Measurements from ENCODE around the gene KRTAP2-1.

The KRTAP2-1 gene

GRCh38 chr17:41004397-41004796 lies 42.7 kb downstream of the KRTAP2-1 start:
- Histone ChIP-seq H3K36me3 (replicated peaks; ENCODE audit: insufficient read depth, low read length) (no peaks in the 10 kb centered on the region), H3K27ac (ENCODE audit: low read length) (no peak overlapping the region), H3K4me2 (ENCODE audit: low read depth, low read length) (no peak overlapping the region), H3K9ac (ENCODE audit: low read length) (no peak overlapping the region), H3K27me3 (replicated peaks; ENCODE audit: insufficient read depth, low read length) (no peaks in the 10 kb centered on the region), H3K79me2 (ENCODE audit: low read length) (no peaks in the 10 kb centered on the region), H3K4me3 (ENCODE audit: low read length) (no peak overlapping the region), H3K9me2 (replicated peaks; ENCODE audit: insufficient read depth, low read length) (no peaks in the 10 kb centered on the region; the same call in 1 of the 2 replicates), H3K9me3 (replicated peaks; ENCODE audit: insufficient read depth, low read length) (no peaks in the 10 kb centered on the region), H3K4me1 (ENCODE audit: low read length) (no peaks in the 10 kb centered on the region), H4K20me1 (ENCODE audit: insufficient read depth, low read length) (no peaks in the 10 kb centered on the region), H2AFZ (ENCODE audit: low read length) (no peak overlapping the region), H3F3A (ENCODE audit: insufficient read depth, low read length) (no peaks in the 10 kb centered on the region)
- TF ChIP-seq EZH2phosphoT487 (IDR thresholded peaks at IDR 0.05; ENCODE audit: low read length) (no peak), CTCF (IDR thresholded peaks at IDR 0.05; ENCODE audit: low read length) (no peak), EZH2 (optimal IDR thresholded peaks at IDR 0.05; ENCODE audit: low read depth, low read length) (no peak)
- no peak for DNase-seq

GRCh38 chr17:41003926-41004325 lies 43.2 kb downstream of the KRTAP2-1 start:
- no peaks in the 10 kb centered on the region for H4K20me1 ChIP-seq (ENCODE audit: insufficient read depth, low read length)
- no peaks in the 10 kb centered on the region for H3K4me1 ChIP-seq (ENCODE audit: low read length)
- no peak for DNase-seq
- TF ChIP-seq EZH2phosphoT487 (IDR thresholded peaks at IDR 0.05; ENCODE audit: low read length) (no peak), CTCF (IDR thresholded peaks at IDR 0.05; ENCODE audit: low read length) (no peak), EZH2 (optimal IDR thresholded peaks at IDR 0.05; ENCODE audit: low read depth, low read length) (no peak)
- H3K9me3 ChIP-seq (replicated peaks; ENCODE audit: insufficient read depth, low read length): no peaks in the 10 kb centered on the region
- H3K36me3 ChIP-seq (replicated peaks; ENCODE audit: insufficient read depth, low read length): no peaks in the 10 kb centered on the region
- H3F3A ChIP-seq (ENCODE audit: insufficient read depth, low read length): no peaks in the 10 kb centered on the region
- H3K4me2 ChIP-seq (ENCODE audit: low read depth, low read length): no peak overlapping the region
- H3K9me2 ChIP-seq (replicated peaks; ENCODE audit: insufficient read depth, low read length): no peaks in the 10 kb centered on the region; the same call in 1 of the 2 replicates
- H3K9ac ChIP-seq (ENCODE audit: low read length): no peak overlapping the region
- H3K4me3 ChIP-seq (ENCODE audit: low read length): no peak overlapping the region
- no peaks in the 10 kb centered on the region for H3K27me3 ChIP-seq (replicated peaks; ENCODE audit: insufficient read depth, low read length)
- no peaks in the 10 kb centered on the region for H3K79me2 ChIP-seq (ENCODE audit: low read length)
- H2AFZ ChIP-seq (ENCODE audit: low read length): no peak overlapping the region
- no peak overlapping the region for H3K27ac ChIP-seq (ENCODE audit: low read length)

GRCh38 chr17:41002814-41003213 lies 44.3 kb downstream of the KRTAP2-1 start:
- H3K27me3 ChIP-seq (replicated peaks; ENCODE audit: insufficient read depth, low read length): no peaks in the 10 kb centered on the region
- no peak overlapping the region for H3K4me3 ChIP-seq (ENCODE audit: low read length)
- H3K9me3 ChIP-seq (replicated peaks; ENCODE audit: insufficient read depth, low read length): no peaks in the 10 kb centered on the region
- no peak overlapping the region for H3K27ac ChIP-seq (ENCODE audit: low read length)
- no peaks in the 10 kb centered on the region for H3F3A ChIP-seq (ENCODE audit: insufficient read depth, low read length)
- no peak overlapping the region for H2AFZ ChIP-seq (ENCODE audit: low read length)
- no peaks in the 10 kb centered on the region for H4K20me1 ChIP-seq (ENCODE audit: insufficient read depth, low read length)
- no peak overlapping the region for H3K4me2 ChIP-seq (ENCODE audit: low read depth, low read length)
- no peaks in the 10 kb centered on the region; the same call in 1 of the 2 replicates for H3K9me2 ChIP-seq (replicated peaks; ENCODE audit: insufficient read depth, low read length)
- H3K9ac ChIP-seq (ENCODE audit: low read length): no peak overlapping the region
- TF ChIP-seq EZH2 (optimal IDR thresholded peaks at IDR 0.05; ENCODE audit: low read depth, low read length) (no peak), CTCF (IDR thresholded peaks at IDR 0.05; ENCODE audit: low read length) (no peak), EZH2phosphoT487 (IDR thresholded peaks at IDR 0.05; ENCODE audit: low read length) (no peak)
- no peaks in the 10 kb centered on the region for H3K4me1 ChIP-seq (ENCODE audit: low read length)
- no peak for DNase-seq
- no peaks in the 10 kb centered on the region for H3K36me3 ChIP-seq (replicated peaks; ENCODE audit: insufficient read depth, low read length)
- H3K79me2 ChIP-seq (ENCODE audit: low read length): no peaks in the 10 kb centered on the region
